ENCODE measurements around the gene RAE1.

RAE1 gene

DNA sequence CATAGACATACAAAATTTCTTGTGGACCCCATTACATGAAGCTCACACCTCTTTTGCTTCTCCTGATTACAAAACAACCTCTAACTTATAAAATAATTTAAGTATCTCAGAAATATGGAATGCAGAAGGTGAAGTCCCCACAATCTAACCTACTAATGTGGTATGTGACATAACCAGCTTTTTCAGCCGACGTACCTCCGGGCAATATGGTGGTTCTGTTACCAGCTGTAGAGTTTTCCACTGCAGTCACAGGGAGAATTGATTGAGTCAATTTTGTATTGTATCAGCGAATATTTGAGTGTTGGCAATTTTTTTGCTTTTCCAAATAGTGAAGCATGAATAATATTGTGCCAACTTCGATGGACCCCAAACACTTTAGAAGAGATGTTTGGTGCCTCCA lies 37.1 kb upstream of the RAE1 start:
- no peak overlapping the region for H3K4me3 ChIP-seq
- no peak for TF ChIP-seq FOXP2 (optimal IDR thresholded peaks at IDR 0.05; ENCODE audit: control extremely low read depth, extremely low read length, insufficient read depth)
- TF ChIP-seq EZH2 (IDR thresholded peaks at IDR 0.05) = no peak
- no peak for TF ChIP-seq POLR2AphosphoS5 (IDR thresholded peaks at IDR 0.05; ENCODE audit: borderline replicate concordance, low read depth, low read length)
- H3K9ac ChIP-seq (ENCODE audit: insufficient read length) = no peak overlapping the region
- no peak overlapping the region for H3K27ac ChIP-seq
- H3K9me3 ChIP-seq (ENCODE audit: low read depth, low read length) = no peaks in the 10 kb centered on the region
- DNase-seq (ENCODE audit: low read depth, low spot score) = no peak
- no peaks in the 10 kb centered on the region for H3K36me3 ChIP-seq (ENCODE audit: insufficient read depth, low read length)

DNA sequence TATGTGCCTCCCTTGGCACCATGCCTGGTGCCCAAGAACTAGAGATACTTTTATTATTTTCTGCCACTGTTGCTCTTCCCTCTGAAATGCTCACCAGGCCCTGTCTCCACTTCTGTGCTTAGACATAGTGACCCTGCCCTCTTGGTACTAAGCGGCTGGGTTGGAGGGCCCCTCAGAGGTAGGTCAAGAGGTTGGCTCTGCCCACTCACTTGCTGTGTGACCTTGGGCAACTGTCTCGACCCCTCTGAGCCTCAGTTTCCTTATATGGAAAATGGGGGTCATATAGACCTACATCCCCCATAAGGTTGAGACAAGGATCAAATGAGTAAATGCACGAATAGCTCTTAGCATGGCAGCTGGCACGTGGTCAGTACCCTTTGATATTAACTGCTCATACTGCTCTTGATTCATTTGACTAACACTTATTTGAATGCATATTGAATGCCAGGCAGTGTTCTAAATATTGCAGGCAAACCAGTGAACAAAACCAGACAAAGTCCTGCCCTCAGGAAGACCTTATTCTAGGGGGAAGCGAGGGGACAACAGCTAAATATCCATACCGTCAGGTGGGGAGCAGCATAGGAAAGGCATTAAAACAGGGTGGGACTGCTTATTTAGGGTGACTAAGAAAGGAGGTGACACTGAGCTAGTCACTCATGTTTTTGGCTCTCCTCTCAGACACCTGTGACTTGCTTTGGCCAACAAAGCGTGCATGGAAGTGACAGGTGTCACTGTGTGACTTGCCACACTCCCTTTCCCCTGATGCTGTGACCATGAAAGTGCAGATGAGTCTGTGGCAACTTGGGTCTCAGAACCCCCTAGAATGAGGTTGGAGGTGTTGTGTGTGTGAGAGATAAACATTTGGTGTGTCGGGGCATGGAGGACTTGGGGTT lies 35.7 kb upstream of the RAE1 start:
- Histone ChIP-seq H3K9ac (ENCODE audit: insufficient read length) (no peak overlapping the region), H3K27ac (no peak overlapping the region), H3K36me3 (ENCODE audit: insufficient read depth, low read length) (no peaks in the 10 kb centered on the region), H3K4me3 (no peak overlapping the region), H3K9me3 (ENCODE audit: low read depth, low read length) (no peaks in the 10 kb centered on the region)
- DNase-seq (ENCODE audit: low read depth, low spot score) = no peak
- no peak for TF ChIP-seq FOXP2 (optimal IDR thresholded peaks at IDR 0.05; ENCODE audit: control extremely low read depth, extremely low read length, insufficient read depth)
- TF ChIP-seq POLR2AphosphoS5 (IDR thresholded peaks at IDR 0.05; ENCODE audit: borderline replicate concordance, low read depth, low read length) = no peak
- TF ChIP-seq EZH2 (IDR thresholded peaks at IDR 0.05) = no peak

DNA sequence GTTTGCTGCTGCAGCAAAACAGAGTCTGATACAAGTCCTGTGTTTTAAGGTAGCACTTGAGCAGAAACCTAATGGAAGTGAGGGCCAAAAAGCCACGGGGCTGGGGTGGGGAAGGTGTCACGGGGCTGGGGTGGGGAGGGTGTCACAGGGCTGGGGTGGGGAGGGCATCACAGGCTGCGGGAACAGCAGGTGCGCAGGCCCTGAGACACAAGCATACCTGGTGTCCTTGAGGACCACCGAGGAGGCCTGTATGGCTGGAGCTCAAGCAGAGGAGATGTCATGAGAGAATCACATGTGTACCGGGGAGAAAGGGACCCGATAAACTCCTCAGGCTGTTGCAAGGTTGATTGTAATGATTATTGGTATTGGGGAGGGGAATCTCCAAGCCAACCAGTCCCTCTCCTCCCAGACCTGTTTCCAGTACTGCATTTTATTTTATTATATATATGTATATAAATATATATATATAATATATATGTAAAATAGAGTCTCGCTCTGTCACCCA lies 35.0 kb upstream of the RAE1 start:
- Histone ChIP-seq H3K36me3 (ENCODE audit: insufficient read depth, low read length) (no peaks in the 10 kb centered on the region), H3K9ac (ENCODE audit: insufficient read length) (no peak overlapping the region), H3K27ac (no peak overlapping the region), H3K9me3 (ENCODE audit: low read depth, low read length) (no peaks in the 10 kb centered on the region), H3K4me3 (no peak overlapping the region)
- no peak for TF ChIP-seq EZH2 (IDR thresholded peaks at IDR 0.05)
- no peak for TF ChIP-seq FOXP2 (optimal IDR thresholded peaks at IDR 0.05; ENCODE audit: control extremely low read depth, extremely low read length, insufficient read depth)
- TF ChIP-seq POLR2AphosphoS5 (IDR thresholded peaks at IDR 0.05; ENCODE audit: borderline replicate concordance, low read depth, low read length) = no peak
- no peak for DNase-seq (ENCODE audit: low read depth, low spot score)

DNA sequence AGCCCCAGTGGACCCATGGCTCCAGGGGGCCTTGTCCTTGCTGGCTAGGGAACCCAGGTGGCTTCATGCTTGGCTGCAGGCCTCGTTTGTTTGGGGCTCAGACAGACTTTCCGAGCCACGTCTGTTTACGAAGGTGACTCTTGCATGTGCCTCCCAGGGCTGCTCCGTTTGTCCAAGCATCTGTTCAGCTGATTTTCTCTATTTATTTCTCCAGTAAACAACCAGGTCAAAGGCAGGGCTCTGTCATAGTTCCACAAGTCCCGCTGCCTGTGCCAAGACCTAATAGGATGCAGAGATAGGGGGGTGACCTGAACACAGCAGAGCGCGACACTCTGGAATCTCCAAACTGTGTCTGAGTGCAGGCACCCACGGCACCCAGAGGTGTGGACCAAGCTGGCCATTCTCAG lies 34.3 kb upstream of the RAE1 start:
- H3K36me3 ChIP-seq (ENCODE audit: insufficient read depth, low read length) = no peaks in the 10 kb centered on the region
- no peak for DNase-seq (ENCODE audit: low read depth, low spot score)
- TF ChIP-seq POLR2AphosphoS5 (IDR thresholded peaks at IDR 0.05; ENCODE audit: borderline replicate concordance, low read depth, low read length) = no peak
- TF ChIP-seq FOXP2 (optimal IDR thresholded peaks at IDR 0.05; ENCODE audit: control extremely low read depth, extremely low read length, insufficient read depth) = no peak
- no peak for TF ChIP-seq EZH2 (IDR thresholded peaks at IDR 0.05)
- no peak overlapping the region for H3K4me3 ChIP-seq
- no peaks in the 10 kb centered on the region for H3K9me3 ChIP-seq (ENCODE audit: low read depth, low read length)
- H3K27ac ChIP-seq = no peak overlapping the region
- H3K9ac ChIP-seq (ENCODE audit: insufficient read length) = no peak overlapping the region

DNA sequence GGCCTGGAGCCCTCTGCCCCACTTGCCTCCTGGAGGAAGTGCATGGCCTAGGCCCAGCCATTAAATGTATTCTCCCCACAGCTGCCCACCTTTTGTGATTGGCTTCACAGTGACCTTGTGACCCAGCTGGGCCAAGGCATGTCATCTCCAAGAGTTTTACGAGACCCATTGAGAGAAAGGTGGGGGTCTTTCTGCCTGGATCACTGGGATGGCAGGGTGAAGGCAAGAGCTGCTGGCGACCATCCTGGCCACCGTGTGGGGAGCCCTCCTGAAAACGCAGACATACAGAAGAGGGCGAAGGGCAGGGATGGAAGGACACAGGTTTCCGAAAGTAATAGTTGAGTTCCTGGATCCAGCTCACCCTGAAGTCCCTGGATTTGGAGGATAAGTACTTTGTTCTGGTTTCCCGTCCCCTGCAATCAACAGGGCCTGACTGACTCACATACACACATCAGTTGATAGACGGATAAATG lies 33.7 kb upstream of the RAE1 start:
- Histone ChIP-seq H3K9ac (ENCODE audit: insufficient read length) (no peak overlapping the region), H3K4me3 (no peak overlapping the region), H3K9me3 (ENCODE audit: low read depth, low read length) (no peaks in the 10 kb centered on the region), H3K36me3 (ENCODE audit: insufficient read depth, low read length) (no peaks in the 10 kb centered on the region), H3K27ac (no peak overlapping the region)
- TF ChIP-seq POLR2AphosphoS5 (IDR thresholded peaks at IDR 0.05; ENCODE audit: borderline replicate concordance, low read depth, low read length) = no peak
- TF ChIP-seq EZH2 (IDR thresholded peaks at IDR 0.05) = no peak
- no peak for TF ChIP-seq FOXP2 (optimal IDR thresholded peaks at IDR 0.05; ENCODE audit: control extremely low read depth, extremely low read length, insufficient read depth)
- no peak for DNase-seq (ENCODE audit: low read depth, low spot score)

DNA sequence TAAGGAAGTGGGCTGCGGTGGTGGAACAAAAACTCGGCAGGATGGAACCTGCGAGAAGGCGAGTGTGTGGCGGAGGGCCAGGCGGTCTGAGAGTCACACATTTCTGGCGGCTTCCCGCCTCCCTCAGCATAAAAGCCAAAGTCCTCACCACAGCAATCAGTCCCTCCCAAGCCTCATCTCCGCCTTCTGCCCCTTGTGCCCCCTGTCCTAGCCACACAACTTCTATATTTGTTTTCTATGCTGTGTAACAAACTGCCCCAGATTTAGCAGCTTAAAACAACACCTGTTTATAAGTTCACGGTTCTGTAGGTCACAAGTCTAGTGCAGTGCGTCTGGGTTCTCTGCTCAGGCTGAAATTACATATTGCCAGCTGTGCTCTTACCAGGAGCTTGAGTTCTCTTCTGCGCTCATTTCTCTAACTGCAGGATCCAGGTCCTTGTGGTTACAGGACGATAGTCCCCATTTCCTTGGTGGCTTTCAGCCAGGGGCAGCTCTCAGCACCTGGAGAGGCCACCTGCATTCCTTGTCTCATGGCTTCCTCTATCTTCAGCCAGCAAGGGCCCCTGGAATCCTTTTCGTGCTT lies 33.2 kb upstream of the RAE1 start:
- no peak overlapping the region for H3K27ac ChIP-seq
- TF ChIP-seq EZH2 (IDR thresholded peaks at IDR 0.05) (no peak), POLR2AphosphoS5 (IDR thresholded peaks at IDR 0.05; ENCODE audit: borderline replicate concordance, low read depth, low read length) (no peak), FOXP2 (optimal IDR thresholded peaks at IDR 0.05; ENCODE audit: control extremely low read depth, extremely low read length, insufficient read depth) (no peak)
- no peak overlapping the region for H3K4me3 ChIP-seq
- no peak for DNase-seq (ENCODE audit: low read depth, low spot score)
- H3K36me3 ChIP-seq (ENCODE audit: insufficient read depth, low read length) = no peaks in the 10 kb centered on the region
- no peaks in the 10 kb centered on the region for H3K9me3 ChIP-seq (ENCODE audit: low read depth, low read length)
- H3K9ac ChIP-seq (ENCODE audit: insufficient read length) = no peak overlapping the region

DNA sequence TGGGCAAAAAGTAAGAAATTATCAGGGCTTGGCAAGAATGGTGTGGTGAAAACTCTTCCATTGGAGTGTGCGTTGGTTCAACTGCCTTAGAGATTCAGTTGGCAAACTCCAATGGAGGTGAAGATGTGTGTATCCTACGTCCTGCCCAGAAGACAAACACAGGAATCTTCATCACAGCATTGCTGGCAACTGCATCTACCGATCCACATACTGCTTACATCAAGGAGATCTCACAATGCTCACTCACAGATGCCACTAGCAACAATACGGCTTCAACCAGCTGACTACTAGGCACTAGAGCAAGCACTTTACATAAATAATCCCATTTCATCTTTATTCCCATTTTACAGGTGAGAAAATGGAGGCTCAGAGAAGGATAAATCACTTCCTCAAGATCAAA lies 31.5 kb upstream of the RAE1 start:
- DNase-seq (ENCODE audit: low read depth, low spot score) = no peak
- H3K4me3 ChIP-seq = no peak overlapping the region
- H3K9me3 ChIP-seq (ENCODE audit: low read depth, low read length) = no peaks in the 10 kb centered on the region
- no peak overlapping the region for H3K9ac ChIP-seq (ENCODE audit: insufficient read length)
- TF ChIP-seq EZH2 (IDR thresholded peaks at IDR 0.05) (no peak), POLR2AphosphoS5 (IDR thresholded peaks at IDR 0.05; ENCODE audit: borderline replicate concordance, low read depth, low read length) (no peak), FOXP2 (optimal IDR thresholded peaks at IDR 0.05; ENCODE audit: control extremely low read depth, extremely low read length, insufficient read depth) (no peak)
- H3K27ac ChIP-seq = no peak overlapping the region
- H3K36me3 ChIP-seq (ENCODE audit: insufficient read depth, low read length) = no peaks in the 10 kb centered on the region

DNA sequence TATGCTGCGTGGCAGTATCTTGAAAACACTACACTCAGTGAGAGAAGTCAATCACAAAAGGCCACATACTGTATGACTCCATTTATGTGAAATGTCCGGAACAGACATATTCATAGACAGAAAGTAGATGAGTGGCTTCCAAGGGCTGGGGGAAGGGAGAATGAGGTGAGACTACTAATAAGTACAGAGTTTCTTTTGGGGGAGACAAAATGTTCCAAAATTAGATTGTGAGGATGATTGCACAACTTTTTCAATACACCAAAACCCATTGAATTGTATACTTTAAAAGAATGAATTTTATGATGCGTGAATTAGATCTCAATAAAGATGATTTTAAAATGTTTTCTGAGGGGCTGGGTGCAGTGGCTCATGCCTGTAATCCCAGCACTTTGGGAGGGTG lies 30.7 kb upstream of the RAE1 start:
- H3K9me3 ChIP-seq (ENCODE audit: low read depth, low read length) = no peaks in the 10 kb centered on the region
- TF ChIP-seq POLR2AphosphoS5 (IDR thresholded peaks at IDR 0.05; ENCODE audit: borderline replicate concordance, low read depth, low read length) = no peak
- no peak for TF ChIP-seq EZH2 (IDR thresholded peaks at IDR 0.05)
- TF ChIP-seq FOXP2 (optimal IDR thresholded peaks at IDR 0.05; ENCODE audit: control extremely low read depth, extremely low read length, insufficient read depth) = no peak
- no peaks in the 10 kb centered on the region for H3K36me3 ChIP-seq (ENCODE audit: insufficient read depth, low read length)
- no peak overlapping the region for H3K27ac ChIP-seq
- no peak for DNase-seq (ENCODE audit: low read depth, low spot score)
- H3K4me3 ChIP-seq = no peak overlapping the region
- H3K9ac ChIP-seq (ENCODE audit: insufficient read length) = no peak overlapping the region
